ENCODE measurements around the gene SFTPA1.

GRCh38 chr10:79628083-79628482 lies 17.3 kb downstream of the SFTPA1 start:
- TF ChIP-seq CTCF (IDR thresholded peaks at IDR 0.05; ENCODE audit: borderline replicate concordance, extremely low read depth, low read length, poor library complexity, severe bottlenecking) = no peak
- no peak for TF ChIP-seq EZH2 (IDR thresholded peaks at IDR 0.05; ENCODE audit: borderline replicate concordance, low read depth, low read length, severe bottlenecking)

Measured in DND-41 (cell line).